ENCODE results near the gene MFSD6L.
A peak's percentile ranks its signal among the peaks of the same experiment; 100 is the strongest.

Gene MFSD6L

GRCh38 chr17:8791248-8791909, 7.8 kb downstream of the MFSD6L start:
- no peak for DNase-seq

- no peak for DNase-seq
These were observed 9.4 kb downstream of the MFSD6L start for GRCh38 chr17:8789743-8790142.

- no peak for DNase-seq
These were observed 10.2 kb downstream of the MFSD6L start for GRCh38 chr17:8788998-8789397.

GRCh38 chr17:8785547-8786413, 13.4 kb downstream of the MFSD6L start:
- peak; percentile 48 for DNase-seq

- DNase-seq: no peak
These were observed 17.0 kb downstream of the MFSD6L start for GRCh38 chr17:8782176-8782575.

GRCh38 chr17:8781776-8782175, 17.4 kb downstream of the MFSD6L start:
- no peak for DNase-seq

GRCh38 chr17:8776881-8777280, 22.3 kb downstream of the MFSD6L start:
- no peak for DNase-seq

- DNase-seq: no peak
These were observed 22.9 kb downstream of the MFSD6L start for GRCh38 chr17:8776248-8776647.

GRCh38 chr17:8766731-8767130, 32.4 kb downstream of the MFSD6L start:
- DNase-seq: no peak

GRCh38 chr17:8762012-8762411, 37.2 kb downstream of the MFSD6L start:
- no peak for DNase-seq

GRCh38 chr17:8758137-8758596, 41.0 kb downstream of the MFSD6L start, which contains the start of gene SPDYE4:
TSS of gene SPDYE4 (minus strand) at chr17:8758546. CDS start at chr17:8758382, 164 bp downstream.
- DNase-seq: no peak

GRCh38 chr17:8757189-8757588, 42.0 kb downstream of the MFSD6L start:
- DNase-seq: no peak

GRCh38 chr17:8755590-8756255, 43.4 kb downstream of the MFSD6L start:
- no peak for DNase-seq

- DNase-seq: no peak
These were observed 44.3 kb downstream of the MFSD6L start for GRCh38 chr17:8754890-8755289.

- DNase-seq: no peak
These were observed 45.2 kb downstream of the MFSD6L start for GRCh38 chr17:8753976-8754440.

- no peak for DNase-seq
These were observed 45.8 kb downstream of the MFSD6L start for GRCh38 chr17:8753136-8753975.

- DNase-seq: no peak
These were observed 49.5 kb downstream of the MFSD6L start for GRCh38 chr17:8749616-8750015.

- no peak for DNase-seq
These were observed 51.4 kb downstream of the MFSD6L start for GRCh38 chr17:8747742-8748141.

Measured in CD4-positive, alpha-beta T cell treated with Interferon gamma for 1 hour (primary cell).